ENCODE data around the gene NLRX1.
"Not testable (repeated sequence)": the region's sequence is repeated elsewhere in the genome, so short reads cannot be mapped to it uniquely, and the experiment has no call there.

The NLRX1 gene, protein sequence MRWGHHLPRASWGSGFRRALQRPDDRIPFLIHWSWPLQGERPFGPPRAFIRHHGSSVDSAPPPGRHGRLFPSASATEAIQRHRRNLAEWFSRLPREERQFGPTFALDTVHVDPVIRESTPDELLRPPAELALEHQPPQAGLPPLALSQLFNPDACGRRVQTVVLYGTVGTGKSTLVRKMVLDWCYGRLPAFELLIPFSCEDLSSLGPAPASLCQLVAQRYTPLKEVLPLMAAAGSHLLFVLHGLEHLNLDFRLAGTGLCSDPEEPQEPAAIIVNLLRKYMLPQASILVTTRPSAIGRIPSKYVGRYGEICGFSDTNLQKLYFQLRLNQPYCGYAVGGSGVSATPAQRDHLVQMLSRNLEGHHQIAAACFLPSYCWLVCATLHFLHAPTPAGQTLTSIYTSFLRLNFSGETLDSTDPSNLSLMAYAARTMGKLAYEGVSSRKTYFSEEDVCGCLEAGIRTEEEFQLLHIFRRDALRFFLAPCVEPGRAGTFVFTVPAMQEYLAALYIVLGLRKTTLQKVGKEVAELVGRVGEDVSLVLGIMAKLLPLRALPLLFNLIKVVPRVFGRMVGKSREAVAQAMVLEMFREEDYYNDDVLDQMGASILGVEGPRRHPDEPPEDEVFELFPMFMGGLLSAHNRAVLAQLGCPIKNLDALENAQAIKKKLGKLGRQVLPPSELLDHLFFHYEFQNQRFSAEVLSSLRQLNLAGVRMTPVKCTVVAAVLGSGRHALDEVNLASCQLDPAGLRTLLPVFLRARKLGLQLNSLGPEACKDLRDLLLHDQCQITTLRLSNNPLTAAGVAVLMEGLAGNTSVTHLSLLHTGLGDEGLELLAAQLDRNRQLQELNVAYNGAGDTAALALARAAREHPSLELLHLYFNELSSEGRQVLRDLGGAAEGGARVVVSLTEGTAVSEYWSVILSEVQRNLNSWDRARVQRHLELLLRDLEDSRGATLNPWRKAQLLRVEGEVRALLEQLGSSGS

DNA sequence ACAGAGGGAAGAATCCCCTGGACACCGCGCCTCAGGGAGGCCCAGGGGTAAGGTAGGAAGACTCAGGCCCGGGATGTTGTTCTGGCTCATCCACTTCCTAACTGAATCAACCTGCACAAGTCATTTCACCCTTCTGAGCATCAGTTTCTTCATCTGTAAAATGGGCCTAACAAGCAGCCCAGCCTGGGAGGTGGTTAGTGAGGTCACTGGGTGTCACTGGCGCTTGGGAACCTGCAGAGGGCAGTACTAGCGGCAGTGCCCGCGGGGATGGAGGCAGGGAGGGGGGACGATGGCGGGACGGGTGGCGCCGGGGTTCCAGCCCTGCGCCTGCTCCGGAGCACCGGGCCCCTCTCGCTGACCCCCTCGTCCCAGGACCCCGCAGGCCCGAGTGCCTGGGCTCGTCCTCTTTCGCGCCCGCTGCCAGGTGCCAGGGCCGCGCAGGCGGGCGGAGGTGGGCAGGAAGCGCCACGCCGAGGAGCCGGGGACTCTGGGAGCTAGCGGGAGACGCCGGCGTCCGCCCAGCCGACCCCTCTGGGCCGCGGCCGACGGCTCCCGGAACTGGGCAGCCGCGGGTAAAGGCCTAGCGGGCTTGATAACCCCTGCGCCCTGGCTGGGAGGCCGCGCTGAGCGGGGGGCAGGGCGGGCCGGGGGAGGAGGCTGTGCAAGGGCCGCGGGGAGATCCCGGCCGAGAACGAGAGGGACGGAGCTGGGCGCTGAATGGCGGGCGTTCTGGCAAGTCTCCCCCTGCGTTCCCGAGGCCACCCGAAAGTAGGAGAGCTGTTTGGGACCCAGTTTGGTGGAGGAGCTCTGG, at the start of gene NLRX1:
Gene NLRX1, plus strand, starts transcription at position 255 of the 811 bp plus-strand sequence. CDS start 2,679 bp downstream, outside the sequence.
- peak; percentile 73 for DNase-seq

DNA sequence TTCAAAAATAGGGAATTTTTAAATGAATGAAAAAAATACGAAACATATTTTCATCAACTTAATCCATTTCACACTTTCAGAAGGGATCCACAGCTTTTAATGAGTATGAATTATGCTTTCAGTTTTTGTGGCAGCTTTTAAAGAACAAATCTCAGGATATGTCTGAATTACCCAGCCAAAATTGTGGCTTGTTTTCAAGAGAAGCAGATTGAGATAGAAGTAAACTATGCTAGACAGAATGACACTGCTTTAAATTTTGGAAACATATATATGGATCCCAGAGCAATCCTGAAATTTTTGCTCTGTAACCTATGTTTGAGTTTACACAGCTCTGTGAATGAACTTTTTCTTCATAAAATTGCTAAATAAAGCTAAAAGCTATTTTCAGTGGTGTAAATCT, 49.6 kb upstream of the NLRX1 start:
- DNase-seq, result no peak

DNA sequence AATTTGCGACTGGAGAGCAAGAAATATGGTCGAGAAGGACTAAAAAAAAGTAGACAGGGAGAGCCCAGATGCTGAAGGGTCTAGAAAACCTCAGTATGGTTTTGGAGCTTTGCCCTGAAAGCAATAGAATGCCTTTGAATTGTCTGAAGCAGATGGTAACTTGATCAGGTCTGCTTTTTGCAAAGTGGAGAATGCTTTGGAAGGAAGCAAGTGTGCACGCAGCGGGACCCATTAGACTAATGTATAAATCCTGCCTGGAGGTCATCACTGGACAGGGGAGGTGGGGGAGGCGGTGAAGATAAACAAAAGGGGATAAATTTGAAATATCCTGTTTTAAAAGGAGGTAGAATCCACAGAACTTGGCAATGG, 47.9 kb upstream of the NLRX1 start:
- peak; percentile 80 for DNase-seq

DNA sequence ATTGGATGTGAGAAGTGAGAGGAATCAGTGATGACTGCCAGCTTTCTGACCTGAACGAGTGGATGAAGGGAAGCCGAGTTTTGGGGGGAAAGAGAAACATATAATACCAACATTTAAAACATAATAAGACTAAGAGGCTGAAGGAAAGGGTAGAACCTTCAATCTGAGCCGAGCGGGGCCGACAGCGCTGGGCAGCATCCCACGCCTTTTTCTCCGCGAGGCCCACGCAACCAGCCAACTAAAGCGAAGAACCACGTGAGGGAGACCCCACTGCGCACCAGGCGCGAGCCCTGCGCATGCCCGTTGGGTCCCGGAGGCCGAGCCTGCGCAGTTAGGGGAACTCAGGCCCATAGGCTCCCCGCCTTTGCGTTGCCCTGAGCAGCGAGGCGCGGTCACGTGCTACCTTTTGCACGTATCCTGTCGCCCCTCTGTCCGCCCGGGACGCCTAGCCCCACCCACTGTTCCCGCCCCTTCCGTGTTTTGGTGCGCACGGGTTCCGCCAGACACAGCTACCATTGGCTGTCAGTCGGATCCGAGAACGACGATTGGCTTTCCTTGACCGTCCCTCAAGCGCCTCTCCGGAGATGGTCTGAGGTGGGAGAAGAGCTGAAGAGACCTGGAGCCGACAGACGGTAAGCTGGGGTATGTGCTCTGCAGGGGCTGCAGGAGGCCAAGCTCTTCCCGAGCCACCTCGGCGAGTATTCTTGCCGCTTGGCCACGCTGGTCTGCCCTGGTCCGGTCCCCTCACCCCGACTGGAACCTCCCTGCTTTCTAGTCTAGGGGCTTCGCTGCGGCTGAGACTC, 47.3 kb upstream of the NLRX1 start, which contains the start of gene HINFP:
Gene HINFP, plus strand, starts transcription at position 573 of the 803 bp plus-strand sequence. CDS start 5,365 bp downstream, outside the sequence.
- peak; percentile 100 for DNase-seq

DNA sequence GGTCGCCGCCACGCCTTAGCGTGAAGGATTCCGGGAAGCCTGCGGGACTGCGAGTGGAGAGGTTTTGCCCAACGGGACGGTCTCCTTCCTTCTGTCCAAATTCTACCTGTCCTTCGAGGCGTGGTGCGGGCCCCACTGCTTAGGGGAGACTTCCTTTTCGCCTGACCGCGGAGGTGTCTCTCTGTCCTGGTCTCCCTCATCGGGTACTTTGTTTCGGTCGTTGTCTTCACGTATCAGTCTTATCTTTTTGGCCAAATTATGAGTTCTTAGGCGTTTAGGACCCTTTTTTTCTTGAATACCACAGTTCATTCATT, 46.8 kb upstream of the NLRX1 start:
- DNase-seq, result no peak

DNA sequence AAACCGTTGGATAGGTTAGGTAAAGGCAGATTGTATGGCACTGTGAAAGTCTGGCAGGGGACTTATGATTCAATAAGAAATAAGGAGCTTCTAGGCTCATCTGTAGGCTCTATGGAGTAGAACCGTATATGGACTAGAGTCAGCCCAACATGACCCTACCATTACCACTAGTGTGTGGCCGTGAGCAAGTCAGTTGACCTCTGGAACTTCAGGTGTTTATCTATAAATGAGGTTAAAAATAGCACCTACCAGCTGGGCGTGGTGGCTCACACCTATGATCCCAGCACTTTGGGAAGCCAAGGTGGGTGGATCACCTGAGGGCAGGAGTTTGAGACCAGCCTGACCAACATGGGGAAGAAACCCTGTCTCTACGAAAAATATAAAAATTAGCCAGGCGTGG, 42.7 kb upstream of the NLRX1 start:
- DNase-seq, result no peak

DNA sequence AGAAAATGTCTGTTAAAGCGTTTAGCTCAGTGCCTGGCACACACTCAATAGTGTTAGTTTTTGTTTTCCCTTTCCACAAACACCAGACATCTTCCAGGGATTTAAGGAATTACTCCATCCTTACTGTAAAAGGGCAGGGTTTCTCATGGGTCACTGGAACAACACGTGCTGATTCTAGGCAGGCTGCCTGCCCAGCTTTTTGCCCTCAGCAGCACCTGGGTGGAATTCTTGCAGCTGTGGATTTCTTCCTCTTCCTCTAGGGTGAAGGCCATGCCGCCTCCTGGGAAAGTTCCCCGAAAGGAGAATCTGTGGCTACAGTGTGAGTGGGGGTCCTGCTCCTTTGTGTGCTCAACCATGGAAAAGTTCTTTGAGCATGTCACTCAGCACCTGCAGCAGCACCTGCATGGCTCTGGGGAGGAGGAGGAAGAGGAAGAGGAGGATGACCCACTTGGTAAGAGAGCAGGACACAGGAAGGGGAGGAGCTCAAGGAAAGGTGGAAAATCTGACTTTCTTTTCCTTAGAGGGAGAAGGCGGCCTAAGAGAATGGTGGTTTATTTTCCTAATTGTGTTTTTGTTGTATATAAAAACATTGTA, 41.8 kb upstream of the NLRX1 start:
- no peak for DNase-seq

DNA sequence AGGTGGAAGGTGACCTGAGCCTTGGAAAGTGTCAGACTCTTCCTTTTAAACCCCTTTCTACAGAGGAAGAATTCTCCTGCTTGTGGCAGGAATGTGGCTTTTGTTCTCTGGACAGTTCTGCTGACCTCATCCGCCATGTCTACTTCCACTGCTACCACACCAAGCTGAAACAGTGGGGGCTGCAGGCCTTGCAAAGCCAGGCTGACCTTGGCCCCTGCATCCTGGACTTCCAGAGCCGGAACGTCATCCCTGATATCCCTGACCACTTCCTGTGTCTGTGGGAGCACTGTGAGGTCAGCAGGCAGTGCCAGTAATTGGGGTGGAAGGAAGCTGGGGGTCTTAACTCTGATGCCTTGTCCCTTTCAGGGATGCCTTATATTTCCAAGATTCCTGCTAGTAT, 37.9 kb upstream of the NLRX1 start:
- no peak for DNase-seq

DNA sequence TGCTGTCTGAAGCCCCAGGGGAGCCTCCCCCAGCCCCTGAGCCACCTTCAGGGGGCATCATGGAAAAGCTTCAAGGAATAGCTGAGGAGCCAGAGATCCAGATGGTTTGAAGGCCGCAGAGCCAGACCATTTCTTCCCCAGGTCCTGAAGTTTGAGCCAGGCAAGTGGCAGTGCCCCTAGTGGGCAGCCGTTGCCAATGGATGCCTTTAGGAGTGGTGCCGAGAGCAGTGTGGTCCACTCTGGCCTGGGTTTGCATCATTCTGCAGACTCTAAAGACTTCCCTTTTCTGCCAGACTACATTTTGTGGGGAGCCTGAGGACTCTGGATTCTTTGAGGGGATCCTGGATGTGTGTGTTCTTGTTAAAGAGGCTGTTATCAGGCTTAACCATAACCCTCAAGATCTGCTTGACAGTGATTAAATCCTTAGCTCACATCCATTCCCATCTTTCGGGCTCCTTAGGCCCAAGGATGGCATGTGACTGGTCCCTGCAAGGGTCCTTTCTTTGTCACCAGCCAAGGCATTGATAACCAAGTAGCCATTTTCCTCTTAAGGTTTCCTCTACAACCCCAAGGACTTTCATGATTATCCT, 34.0 kb upstream of the NLRX1 start:
- DNase-seq, result no peak

DNA sequence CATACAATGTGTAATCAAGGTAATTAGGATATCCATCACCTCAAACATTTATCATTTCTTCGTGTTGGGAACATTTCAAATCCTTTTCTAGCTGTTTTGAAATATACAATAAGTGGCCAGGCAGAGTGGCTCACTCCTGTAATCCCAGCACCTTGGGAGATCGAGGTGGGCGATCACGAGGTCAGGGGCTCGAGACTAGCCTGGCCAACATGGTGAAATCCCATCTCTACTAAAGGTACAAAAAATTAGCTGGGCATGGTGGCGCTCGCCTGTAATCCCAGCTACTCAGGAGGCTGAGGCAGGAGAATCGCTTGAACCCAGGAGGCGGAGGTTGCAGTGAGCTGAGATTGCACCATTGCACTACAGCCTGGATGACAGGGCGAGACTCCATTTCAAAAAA, 29.2 kb upstream of the NLRX1 start:
- not testable (repeated sequence) for DNase-seq

DNA sequence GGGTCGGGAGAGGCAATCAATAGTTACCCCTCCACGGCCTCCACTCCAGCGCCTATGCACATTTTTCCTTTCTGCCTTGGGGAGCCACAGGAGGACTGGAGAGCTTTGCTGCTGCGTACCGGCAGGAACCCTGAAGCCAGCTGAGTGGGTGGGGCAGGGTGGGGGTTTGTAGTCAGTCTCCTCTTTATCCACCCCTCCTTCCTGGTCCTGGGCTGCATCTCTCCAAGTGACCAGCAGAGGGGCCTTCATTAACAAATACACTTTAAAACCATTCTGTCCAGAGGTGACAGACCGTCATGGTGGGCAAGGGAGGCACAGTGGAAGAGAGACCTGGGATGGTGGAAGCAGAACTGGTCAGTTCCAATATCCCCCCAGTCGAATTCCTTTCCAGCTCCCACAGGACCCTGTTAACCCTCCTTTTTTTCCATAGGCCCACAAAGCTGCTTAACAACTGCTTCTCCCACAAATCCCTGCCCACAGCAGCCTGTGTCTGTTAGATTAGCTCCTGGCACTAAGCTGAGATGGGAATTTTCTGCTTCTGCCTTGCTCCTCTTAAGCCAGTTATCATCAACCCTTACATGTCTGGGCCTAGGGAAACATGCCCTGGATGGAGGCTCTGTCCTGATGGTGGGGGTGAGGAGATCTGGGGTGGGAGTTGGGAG, 23.6 kb upstream of the NLRX1 start:
- DNase-seq, result no peak

DNA sequence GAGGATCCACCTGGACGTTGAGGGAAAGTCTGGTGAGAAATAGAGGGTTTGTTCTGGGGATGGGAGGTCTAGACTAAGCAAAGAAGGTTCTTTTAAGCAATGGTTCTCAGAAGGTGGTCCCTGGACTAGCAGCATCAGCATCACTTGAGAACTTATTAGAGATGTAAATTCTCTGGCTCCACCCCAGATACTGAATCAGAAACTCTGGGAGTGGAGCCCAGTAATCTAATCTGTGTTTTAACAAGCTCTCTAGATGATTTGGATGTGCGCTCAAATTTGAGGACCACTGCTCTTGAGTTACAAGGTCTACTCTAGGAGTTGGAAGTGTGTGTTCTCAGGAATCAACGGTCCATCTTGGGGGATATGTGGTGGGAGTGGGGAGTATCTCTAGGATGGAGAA, 23.0 kb upstream of the NLRX1 start:
- DNase-seq, result no peak

DNA sequence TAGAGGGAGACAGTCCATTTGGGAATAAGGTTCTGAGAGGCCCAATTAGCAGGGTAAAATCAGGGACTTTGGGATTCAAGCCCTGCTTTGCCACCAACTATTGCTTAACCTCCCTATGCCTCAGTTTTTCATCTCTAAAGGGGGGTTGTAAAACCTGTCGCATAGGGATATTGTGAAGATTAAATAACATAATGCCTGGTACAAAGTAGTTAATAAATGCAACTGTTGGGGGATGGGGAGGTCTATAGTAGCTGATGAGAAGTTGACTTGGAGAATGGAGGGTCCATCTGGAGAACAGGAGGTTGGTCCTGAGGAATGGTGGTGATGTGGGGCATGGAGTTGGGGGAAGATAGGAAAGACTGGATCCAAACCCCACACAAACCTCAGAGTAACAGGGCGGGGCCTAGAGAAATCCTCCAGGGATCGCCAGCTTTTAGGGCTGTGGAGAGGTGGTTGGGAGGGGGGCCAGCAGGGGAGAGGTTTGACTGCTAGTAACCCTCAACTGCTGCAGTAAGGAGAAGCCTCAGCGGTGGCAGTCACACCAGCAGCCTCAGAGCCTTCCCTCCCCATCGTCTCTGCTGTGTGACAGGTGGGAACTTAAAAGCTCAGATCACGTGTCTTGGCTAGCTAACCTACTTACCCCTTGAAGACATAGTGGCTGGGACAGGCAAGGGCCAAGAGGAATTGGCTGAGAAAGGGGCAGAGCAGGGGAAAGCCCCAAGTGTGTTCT, 20.8 kb upstream of the NLRX1 start:
- peak; percentile 58 for DNase-seq

DNA sequence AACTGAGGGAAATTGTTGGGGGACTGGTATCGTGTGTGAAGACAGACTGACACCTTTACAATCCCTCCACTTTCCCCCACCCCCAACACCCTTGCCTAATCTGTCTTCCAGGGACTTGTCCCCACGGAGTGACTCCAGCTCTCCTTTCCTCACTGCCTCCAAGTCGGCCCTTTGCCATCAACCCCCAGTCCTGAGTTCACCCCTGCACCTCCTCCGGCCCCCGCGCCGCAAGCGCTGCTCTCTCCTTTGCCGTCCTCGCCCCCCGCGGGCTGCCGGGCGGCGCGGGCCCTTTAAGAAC, 19.9 kb upstream of the NLRX1 start:
- DNase-seq, result no peak

DNA sequence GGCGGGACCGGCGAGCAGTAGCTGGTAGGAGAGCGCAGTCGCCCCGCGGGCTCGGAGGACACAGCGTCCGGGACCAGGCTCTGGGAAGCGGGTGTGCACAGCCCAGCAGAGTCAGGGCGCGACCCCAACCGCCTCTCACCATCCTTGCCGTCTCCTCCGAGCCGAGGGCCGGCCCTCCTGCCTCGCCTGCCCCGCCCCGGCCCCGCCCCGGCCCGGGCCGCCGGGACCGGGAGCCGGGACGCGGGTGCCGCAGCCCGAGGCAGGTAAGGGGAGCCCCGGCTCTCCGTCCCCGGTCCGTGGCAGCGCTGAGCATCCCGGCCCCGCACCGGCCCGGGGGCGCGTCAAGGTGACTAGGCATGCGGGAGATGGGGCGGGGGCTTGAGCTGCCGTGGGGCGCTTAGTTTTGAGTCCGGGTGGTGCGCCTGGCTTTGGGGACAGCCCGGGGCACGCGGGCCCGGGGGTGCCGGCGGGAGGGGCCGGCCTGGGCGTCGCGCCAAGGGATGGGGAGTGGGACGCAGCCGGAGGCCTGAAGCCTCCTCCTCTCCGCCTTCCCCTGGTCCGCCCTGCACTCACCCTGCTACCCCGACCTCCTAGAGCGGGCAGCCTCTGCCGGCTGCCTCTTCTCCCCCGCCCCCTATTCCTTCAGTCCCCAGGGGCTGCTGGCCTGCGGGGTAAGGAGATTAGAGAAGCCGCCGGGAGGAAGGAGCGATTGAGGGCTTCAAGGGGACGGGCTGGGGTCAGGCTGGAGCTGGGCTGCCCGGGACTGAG, 19.3 kb upstream of the NLRX1 start, which contains the start of gene ABCG4:
Gene ABCG4, plus strand, starts transcription at position 35 of the 768 bp plus-strand sequence. CDS start 914 bp downstream, outside the sequence.
- no peak for DNase-seq

DNA sequence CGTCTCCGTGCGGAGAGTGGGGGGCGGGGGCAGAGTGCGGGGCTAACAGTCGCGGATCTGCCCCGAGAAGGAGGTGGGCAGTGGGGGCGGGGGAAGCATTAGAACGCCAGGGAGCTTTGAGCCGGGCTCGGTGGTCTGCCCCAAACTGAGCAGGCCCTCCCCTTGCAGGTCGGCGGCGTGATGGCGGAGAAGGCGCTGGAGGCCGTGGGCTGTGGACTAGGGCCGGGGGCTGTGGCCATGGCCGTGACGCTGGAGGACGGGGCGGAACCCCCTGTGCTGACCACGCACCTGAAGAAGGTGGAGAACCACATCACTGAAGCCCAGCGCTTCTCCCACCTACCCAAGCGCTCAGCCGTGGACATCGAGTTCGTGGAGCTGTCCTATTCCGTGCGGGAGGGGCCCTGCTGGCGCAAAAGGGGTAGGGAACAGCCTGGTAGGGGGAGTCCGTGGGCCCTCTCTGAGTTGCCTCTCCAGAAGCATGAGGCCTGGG, 18.7 kb upstream of the NLRX1 start:
- DNase-seq, result no peak

DNA sequence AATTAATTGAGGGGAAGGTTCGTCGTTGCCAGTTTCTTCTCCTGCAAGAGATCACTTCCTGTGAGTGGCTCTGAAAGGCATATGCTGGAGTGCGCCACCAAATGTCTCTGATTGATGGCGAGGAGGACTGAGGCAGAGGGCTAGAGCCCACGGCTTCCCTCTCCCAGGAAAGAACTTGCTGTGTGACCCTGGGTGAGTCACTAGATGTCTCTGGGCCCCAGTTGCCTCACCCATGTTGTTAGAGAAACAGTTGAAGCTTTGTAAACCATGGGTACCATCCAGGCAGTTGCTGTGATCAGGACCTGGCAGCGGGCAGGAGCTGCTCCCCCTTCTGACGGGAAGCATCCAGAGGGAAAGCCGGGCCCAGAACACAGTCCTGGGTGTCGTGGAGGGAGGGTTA, 16.5 kb upstream of the NLRX1 start:
- no peak for DNase-seq

DNA sequence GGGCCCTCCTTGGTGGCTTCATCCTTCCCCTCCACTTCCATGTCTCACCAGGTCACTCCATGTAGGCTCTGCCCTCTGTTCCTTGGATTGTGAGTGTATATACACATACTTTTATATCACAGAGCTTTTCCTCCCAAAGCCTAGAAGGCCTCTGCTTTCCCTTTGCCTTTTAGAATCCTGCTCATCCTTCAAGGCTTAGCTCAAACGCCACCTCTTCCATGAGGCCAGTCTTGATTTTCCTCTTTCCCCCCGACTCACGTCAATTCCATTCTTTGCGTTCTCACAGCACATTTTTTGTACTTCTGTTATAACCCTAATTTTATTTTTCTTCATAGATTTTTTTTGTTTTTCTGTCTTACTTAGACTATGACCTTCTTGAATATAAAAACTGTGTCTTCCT, 15.9 kb upstream of the NLRX1 start:
- DNase-seq, result no peak
